NCI-H1092 (cell line): ENCODE results near the gene CSNK1D.
"Not testable (repeated sequence)": the region's sequence is repeated elsewhere in the genome, so short reads cannot be mapped to it uniquely, and the experiment has no call there.

Source experiments
- DNase-seq: peaks from one replicate; lab custom pipeline; 2025; lab: John Stamatoyannopoulos, UW

Gene CSNK1D

GRCh38 chr17:82213251-82214011 is 60.1 kb downstream of the CSNK1D start:
- peak; percentile 15 for DNase-seq

- DNase-seq = peak; percentile 71
These were observed 60.9 kb downstream of the CSNK1D start, which contains the start of gene CCDC57 for GRCh38 chr17:82212331-82213250. CCDC57 (minus strand) TSS chr17:82212842; CDS start chr17:82201944, 10,898 bp downstream.

DNA sequence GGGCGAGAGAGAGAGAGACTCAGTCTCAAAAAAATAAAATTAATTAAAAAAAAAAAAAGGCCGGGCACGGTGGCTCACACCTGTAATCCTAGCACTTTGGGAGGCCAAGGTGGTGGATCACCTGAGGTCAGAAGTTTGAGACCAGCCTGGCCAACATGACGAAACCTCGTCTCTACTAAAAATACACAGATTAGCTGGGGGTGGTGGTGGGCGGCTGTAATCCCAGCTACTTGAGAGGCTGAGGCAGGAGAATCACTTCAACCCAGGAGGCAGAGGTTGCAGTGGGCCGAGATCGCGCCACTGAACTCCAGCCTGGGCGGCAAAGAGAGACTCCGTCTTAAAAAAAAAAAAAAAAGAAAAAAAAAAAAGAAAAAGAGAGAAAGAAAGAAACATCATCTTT is 62.8 kb downstream of the CSNK1D start:
- DNase-seq = not testable (repeated sequence)

DNA sequence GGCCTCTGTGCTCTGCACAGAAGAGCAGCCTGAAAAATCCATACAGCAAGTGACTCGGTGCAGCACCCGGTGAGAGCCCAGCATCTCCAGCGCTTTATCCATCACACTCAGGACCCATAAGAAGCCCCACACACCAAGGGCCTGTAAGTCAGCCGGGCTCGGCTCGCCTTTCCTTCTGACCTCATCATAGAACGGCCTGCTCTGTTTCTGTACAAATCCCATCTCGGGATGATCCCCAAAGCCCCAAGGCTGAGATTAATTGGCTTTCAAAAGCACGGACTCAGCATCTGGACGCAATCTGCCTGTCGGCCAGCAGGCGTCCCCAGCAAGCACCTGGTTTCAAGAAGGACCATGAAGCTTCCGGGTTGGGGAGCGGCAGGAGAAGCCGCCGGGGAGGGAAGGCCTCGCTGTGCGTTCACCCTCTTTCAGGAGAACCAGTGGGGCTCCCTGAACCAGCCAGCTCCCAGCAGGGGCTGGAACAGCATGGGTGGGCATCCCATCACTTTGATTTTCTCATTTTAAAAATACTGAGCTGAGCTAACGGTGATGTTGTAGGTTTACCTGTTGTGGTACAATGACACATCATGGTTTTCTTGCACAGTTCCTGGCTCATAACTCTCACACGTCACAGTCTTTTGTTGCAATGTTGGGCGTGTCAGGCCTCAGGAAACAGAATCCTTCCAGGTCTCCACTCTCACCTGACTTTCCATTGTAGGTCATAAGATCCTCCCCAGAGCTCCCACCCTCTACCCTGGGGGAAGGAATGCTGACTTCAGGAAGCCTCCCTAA is 67.6 kb downstream of the CSNK1D start:
- peak; percentile 56 for DNase-seq

DNA sequence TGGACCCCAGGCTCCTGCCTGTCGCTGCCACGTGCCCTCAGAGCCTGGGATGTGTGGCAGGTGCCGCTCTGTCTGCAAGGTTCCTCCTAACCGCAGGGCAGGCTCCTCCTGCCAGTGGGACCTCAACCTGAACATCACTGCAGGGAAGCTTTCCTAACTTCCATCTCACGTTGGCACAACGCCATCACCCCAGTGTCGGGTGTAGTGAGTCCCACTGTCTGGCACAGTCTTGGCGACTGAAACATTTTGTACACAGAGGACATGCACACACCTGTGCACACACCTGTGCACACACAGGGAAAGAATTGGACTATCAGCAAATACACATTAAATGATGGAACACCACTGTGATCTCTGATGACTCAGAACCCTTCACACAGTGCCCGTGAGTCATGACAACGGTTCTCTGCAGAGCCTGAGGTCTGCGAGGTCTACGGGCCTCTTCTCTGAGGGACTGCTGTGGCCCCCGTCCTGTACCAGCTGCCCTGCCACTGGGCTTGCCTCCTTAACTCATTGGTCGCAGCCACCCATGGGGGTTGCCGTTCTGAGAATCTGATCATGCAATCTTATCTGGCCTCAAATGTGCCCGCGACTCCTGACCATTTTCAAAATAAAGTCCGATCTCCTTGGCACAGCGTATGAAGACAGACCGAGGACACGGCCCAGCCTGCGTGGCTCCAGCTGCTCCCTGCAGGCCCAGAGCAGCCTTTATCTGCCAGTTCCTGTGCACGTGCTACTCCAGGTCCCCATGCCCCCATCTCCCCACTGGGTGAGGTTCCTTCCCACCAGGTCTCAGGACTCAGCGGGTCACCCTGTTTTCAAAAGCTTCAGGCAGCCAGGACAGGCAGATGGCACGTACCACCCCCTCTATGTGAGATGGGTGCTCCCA is 68.4 kb downstream of the CSNK1D start:
- DNase-seq = peak; percentile 20

GRCh38 chr17:82203920-82204319 is 69.6 kb downstream of the CSNK1D start:
- no peak for DNase-seq

- DNase-seq = no peak
These were observed 70.5 kb downstream of the CSNK1D start for GRCh38 chr17:82202981-82203380.

DNA sequence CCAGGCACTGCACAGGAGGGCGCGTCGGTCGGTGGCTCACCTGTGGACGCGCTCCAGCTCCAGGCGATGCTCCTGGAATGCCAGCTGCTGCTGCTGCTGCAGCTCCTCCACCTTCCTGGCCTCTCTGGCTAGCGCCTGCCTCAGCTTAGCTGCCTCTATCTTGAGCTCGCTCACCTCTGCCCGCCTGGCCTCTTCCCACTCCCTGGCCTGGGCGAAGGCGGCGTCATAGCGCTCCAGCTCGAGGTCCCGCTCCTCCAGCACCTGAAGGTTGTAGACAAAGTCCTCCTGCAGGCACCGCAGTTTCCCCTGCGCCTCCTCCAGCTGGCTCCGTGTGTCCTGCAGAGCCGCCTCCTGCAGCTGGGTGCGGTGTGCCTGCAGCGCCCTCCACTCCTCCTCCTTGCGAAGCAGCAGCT is 72.0 kb downstream of the CSNK1D start:
- no peak for DNase-seq

DNA sequence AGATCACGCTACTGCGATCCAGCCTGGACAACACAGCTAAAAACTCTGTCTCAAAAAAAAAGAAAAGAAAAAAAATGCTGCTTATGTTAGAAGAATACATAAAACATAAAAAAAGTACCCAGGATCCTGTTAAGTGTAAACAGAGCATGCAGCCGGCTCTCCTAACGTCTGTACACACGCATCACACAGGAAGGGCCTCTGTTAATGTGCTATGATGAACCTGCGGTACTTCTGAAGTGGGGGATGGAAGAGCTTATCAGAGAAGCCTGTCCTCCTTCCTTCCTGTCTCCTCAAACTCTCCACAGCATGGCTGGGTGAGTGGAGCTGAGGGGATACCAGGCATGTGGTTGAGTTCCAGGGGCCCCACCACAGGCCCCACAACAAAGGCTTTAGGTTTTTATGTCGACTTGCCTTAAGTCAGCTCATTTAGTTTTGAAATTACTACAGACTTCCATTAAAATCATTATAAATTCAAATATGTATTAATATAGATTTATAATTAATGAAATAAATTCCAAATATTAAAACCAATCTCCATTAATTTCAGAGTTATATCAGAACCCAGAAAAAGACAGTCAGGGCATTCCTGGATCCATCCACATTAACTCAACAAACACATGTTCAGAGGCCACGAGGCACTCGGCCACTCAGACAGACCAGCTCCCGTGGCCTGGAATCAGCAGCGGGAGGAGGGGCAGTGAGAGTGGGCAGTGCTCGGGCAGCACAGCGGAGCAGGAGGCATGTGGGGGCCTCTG is 72.6 kb downstream of the CSNK1D start:
- no peak for DNase-seq

- DNase-seq = no peak
These were observed 73.4 kb downstream of the CSNK1D start for GRCh38 chr17:82200135-82200534.

DNA sequence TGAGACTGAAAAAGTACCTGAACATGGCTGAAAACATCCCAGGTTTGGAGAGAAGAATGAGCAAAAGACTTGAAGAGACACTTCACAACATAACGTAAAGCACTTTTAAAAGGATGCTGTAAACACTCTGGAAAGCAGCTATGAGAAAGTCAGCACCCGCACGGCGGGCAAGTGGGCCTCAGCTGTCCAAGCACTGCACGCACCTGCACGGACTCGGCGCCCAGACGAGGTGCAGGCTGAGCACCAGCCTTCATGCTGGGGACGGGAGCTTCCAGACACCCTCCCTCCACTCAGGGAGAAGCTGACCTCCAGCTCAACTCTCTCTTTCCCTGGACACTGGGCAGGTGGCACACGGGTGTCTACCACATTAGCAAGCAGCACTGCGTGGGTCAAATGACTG is 74.0 kb downstream of the CSNK1D start:
- DNase-seq = no peak

- DNase-seq = no peak
These were observed 75.4 kb downstream of the CSNK1D start for GRCh38 chr17:82198092-82198491.

DNA sequence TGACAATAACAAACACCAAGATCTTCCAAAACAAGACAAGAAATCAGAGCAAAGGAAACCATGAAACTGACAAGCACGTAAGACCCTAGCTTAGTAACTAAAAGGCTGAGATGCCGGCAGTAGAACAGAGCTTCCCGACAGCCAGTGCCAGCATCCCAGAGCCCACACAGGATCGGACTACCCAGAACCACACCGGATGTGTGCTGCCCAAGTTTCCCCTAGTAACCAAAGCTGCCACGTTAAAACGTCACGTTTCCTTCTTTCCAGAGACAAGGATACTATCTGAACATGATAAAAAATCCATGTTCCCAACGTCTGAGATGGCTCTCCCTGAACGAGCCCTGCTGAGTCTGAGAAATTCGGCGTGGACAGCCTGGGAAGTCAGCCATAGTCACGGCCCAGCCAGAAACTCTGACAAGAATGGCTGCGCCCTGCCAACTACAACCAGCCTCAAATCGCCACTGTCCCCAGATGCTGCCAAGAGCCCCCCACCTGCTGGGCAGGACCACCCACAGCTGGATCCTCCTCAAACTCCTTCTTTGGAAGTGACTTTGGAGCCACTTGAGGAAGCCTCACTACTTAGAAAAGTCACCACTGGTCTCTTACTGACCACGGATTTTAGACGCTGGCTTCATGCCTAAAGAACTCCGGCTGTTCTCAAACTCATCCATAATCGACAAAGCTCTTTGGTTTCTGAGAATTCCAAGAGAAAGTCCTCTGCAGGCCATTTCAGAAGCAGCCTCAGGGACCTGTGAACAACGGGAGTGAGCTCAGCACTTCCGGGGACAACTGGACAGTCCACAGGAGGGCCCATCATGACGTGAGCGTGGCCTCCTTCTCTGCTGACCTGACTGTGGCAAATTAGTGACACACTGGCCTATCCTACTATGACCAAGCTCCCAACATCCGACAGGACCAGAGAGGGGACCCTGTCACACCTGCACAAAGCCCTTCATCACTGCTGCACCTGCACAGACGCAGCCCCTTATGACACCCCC is 77.5 kb downstream of the CSNK1D start:
- no peak for DNase-seq

DNA sequence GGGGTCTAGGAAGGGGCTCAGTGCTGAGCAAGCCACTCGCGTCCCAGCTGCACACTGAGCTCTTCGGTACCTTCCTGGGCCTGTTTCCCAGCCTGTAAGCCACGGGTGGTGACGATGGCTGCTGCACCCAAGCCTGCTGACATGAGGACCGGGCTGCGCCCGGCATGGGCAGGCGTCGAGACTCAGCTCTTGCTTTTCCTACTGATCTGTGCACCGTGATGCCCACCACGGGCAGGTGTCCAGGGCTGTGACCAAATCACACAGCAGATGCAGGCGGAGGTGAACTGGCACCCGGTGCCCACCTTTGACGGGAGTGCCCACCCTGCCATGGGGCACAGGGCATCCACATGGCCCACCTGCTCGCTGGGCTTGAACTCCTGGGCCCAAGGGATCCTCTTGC is 78.7 kb downstream of the CSNK1D start:
- DNase-seq = no peak

- DNase-seq = no peak
These were observed 79.8 kb downstream of the CSNK1D start for GRCh38 chr17:82193520-82194220.

- not testable (repeated sequence) for DNase-seq
These were observed 80.5 kb downstream of the CSNK1D start for GRCh38 chr17:82193050-82193449.
